ENCODE data around the gene ATG10.

GRCh38 chr5:82019342-82020138, 47.7 kb downstream of the ATG10 start:
- TF ChIP-seq POLR2A (IDR thresholded peaks at IDR 0.05), result no peak
- TF ChIP-seq, protein P1, sequence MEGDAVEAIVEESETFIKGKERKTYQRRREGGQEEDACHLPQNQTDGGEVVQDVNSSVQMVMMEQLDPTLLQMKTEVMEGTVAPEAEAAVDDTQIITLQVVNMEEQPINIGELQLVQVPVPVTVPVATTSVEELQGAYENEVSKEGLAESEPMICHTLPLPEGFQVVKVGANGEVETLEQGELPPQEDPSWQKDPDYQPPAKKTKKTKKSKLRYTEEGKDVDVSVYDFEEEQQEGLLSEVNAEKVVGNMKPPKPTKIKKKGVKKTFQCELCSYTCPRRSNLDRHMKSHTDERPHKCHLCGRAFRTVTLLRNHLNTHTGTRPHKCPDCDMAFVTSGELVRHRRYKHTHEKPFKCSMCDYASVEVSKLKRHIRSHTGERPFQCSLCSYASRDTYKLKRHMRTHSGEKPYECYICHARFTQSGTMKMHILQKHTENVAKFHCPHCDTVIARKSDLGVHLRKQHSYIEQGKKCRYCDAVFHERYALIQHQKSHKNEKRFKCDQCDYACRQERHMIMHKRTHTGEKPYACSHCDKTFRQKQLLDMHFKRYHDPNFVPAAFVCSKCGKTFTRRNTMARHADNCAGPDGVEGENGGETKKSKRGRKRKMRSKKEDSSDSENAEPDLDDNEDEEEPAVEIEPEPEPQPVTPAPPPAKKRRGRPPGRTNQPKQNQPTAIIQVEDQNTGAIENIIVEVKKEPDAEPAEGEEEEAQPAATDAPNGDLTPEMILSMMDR (IDR thresholded peaks at IDR 0.05), result no peak

Data from transverse colon (tissue), 3 donors.